HCT116 (cell line): Measurements from ENCODE around the gene TULP4.

Experiments used
- ATF3 ChIP-seq: IDR thresholded peaks from 2 replicates; pipeline ENCODE4 v1.6.1; 2012
- ELF1 ChIP-seq: IDR thresholded peaks from 2 replicates; pipeline ENCODE4 v1.6.1; 2012; ENCODE audit warnings: low read depth, borderline replicate concordance
- EZH2 ChIP-seq: fragments of 200-600 bp; sonication (generic); IDR thresholded peaks from 2 replicates; pipeline ENCODE4 v1.6.1; 2017; ENCODE audit warnings: antibody characterized with exemption, mixed run types
- POLR2A ChIP-seq: IDR thresholded peaks from 2 replicates; pipeline ENCODE4 v1.7.0; 2011; ENCODE audit warnings: borderline replicate concordance; ENCODE audit not compliant: insufficient read depth, insufficient read length; ENCODE audit errors: extremely low read depth
- POLR2AphosphoS5 ChIP-seq: IDR thresholded peaks from 2 replicates; pipeline ENCODE4 v1.6.1; 2011; ENCODE audit warnings: mild to moderate bottlenecking, low read depth, low read length, moderate library complexity
- RAD21 ChIP-seq: IDR thresholded peaks from 2 replicates; pipeline ENCODE4 v1.6.1; 2012; ENCODE audit warnings: low read depth, mild to moderate bottlenecking
- SP1 ChIP-seq: IDR thresholded peaks from 2 replicates; pipeline ENCODE4 v1.6.1; 2012; ENCODE audit warnings: low read depth
- YY1 ChIP-seq: IDR thresholded peaks from 2 replicates; pipeline ENCODE4 v1.6.1; 2011; ENCODE audit warnings: low read length, low read depth, moderate library complexity, mild to moderate bottlenecking; ENCODE audit not compliant: insufficient replicate concordance; ENCODE audit errors: extremely low read depth
- ZFX ChIP-seq: fragments of 450-650 bp; IDR thresholded peaks from 2 replicates; pipeline ENCODE4 v1.6.1; 2017
- TF ChIP-seq, protein P1 (sequence below), 3 experiments: fragments of 200-600 bp in 1 of 3; sonication (generic) in 1 of 3; IDR thresholded peaks in 2 of 3; conservative IDR thresholded peaks in 1 of 3; 2 replicates each; pipeline ENCODE4 v1.5.1; 2012 to 2017; ENCODE audit warnings: low read depth in 2 of 3, low read length in 2 of 3, antibody characterized with exemption in 1 of 3, borderline replicate concordance in 1 of 3, control low read depth in 1 of 3, mild to moderate bottlenecking in 1 of 3, mixed read lengths in 1 of 3, mixed run types in 1 of 3, moderate library complexity in 1 of 3; ENCODE audit not compliant: insufficient read depth in 1 of 3

GRCh38 chr6:158476389-158476788 is 164.1 kb downstream of the TULP4 start:
- TF ChIP-seq, protein P1, sequence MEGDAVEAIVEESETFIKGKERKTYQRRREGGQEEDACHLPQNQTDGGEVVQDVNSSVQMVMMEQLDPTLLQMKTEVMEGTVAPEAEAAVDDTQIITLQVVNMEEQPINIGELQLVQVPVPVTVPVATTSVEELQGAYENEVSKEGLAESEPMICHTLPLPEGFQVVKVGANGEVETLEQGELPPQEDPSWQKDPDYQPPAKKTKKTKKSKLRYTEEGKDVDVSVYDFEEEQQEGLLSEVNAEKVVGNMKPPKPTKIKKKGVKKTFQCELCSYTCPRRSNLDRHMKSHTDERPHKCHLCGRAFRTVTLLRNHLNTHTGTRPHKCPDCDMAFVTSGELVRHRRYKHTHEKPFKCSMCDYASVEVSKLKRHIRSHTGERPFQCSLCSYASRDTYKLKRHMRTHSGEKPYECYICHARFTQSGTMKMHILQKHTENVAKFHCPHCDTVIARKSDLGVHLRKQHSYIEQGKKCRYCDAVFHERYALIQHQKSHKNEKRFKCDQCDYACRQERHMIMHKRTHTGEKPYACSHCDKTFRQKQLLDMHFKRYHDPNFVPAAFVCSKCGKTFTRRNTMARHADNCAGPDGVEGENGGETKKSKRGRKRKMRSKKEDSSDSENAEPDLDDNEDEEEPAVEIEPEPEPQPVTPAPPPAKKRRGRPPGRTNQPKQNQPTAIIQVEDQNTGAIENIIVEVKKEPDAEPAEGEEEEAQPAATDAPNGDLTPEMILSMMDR (IDR thresholded peaks at IDR 0.05 in 2 of 3, conservative IDR thresholded peaks at IDR 0.05 in 1 of 3; ENCODE audit: borderline replicate concordance in 1 of 3, insufficient read depth in 1 of 3, low read depth in 2 of 3, low read length in 2 of 3), result no peak
- TF ChIP-seq RAD21, result no peak
- no peak for TF ChIP-seq ZFX
- no peak for TF ChIP-seq ATF3
- TF ChIP-seq SP1, result no peak
- no peak for TF ChIP-seq POLR2AphosphoS5
- no peak for TF ChIP-seq ELF1
- no peak for TF ChIP-seq EZH2
- TF ChIP-seq POLR2A, result no peak
- TF ChIP-seq YY1, result no peak
